ENCODE measurements around the gene PHLDB1.
A peak's percentile ranks its signal among the peaks of the same experiment; 100 is the strongest.

Gene PHLDB1

GRCh38 chr11:118622376-118623268 lies 15.2 kb downstream of the PHLDB1 start:
- DNase-seq: peak; percentile 94

DNA sequence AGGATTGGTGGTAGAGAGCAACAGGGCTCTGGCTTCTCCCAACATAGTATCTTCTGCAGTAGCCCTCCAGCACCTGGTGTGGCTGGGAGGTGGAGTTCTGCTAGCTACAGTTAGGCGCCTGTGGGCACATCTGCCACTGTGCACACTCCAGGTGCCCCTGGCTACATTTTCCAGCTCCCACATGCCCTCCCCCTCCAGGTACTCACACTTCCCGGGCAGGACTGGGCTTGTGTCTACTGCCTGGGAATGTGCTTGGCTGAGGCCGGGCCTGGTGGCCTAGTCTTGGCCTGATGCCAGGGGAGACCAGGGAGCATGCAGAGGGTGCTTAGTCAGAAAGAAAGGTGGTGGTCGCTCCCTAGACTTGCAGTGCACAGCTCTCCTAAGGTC lies 15.8 kb downstream of the PHLDB1 start:
- peak; percentile 92 for DNase-seq

GRCh38 chr11:118625036-118625690 lies 17.7 kb downstream of the PHLDB1 start:
- DNase-seq: no peak

- peak; percentile 38 for DNase-seq
These were observed 18.6 kb downstream of the PHLDB1 start for GRCh38 chr11:118625976-118626375.

DNA sequence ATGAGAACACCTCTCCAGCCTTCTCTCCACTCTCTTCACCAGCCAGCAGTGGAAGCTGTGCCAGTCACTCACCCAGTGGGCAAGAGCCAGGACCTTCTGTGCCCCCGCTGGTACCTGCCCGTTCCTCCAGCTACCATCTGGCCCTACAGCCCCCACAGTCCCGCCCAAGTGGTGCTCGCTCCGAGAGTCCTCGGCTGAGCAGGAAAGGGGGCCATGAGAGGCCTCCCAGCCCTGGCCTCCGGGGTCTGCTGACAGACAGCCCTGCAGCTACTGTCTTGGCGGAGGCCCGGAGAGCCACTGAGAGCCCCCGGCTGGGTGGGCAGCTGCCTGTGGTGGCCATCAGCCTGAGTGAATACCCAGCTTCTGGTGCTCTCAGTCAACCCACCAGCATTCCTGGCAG lies 20.2 kb downstream of the PHLDB1 start:
- no peak for DNase-seq

- no peak for DNase-seq
These were observed 20.6 kb downstream of the PHLDB1 start for GRCh38 chr11:118628031-118628430.

GRCh38 chr11:118628432-118628831 lies 21.0 kb downstream of the PHLDB1 start:
- DNase-seq: no peak

DNA sequence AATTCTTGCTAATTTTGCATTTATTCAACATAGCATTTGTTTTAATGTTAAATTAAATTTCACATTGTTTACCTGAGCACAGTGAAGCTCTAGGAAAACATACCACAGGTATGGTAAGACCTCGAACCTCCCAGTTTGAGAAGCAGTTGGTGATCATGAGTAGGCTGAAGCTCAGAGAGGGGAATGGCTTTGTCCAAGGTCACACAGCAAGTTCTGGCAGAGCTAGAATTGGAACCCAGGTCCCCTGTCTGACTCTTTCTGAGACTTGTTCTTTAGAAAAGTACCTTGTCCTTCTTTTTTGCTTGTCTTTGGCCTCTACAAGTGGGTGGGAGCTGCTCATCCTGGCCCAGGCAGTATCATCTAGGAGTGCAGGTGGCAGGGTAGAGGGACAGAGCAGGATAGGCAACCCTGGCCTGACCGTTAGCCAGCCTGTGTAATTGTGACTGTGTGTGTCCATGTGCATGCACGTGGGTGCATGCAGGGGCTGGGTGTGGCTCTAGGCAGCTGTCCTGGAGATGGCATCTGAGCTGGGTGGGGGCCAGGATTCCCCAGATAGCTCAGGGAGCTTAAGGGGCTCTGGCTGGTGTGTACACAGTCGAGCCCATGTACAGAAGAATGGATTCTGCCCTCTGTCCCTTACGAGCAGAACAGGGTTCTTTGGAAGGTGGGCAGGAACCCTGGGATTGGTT lies 21.6 kb downstream of the PHLDB1 start:
- no peak for DNase-seq

- DNase-seq: peak; percentile 42
These were observed 22.6 kb downstream of the PHLDB1 start for GRCh38 chr11:118629761-118630661.

GRCh38 chr11:118631142-118631909 lies 23.9 kb downstream of the PHLDB1 start:
- DNase-seq: no peak

GRCh38 chr11:118632577-118633318 lies 25.3 kb downstream of the PHLDB1 start:
- no peak for DNase-seq

- DNase-seq: no peak
These were observed 25.9 kb downstream of the PHLDB1 start for GRCh38 chr11:118633319-118633690.

GRCh38 chr11:118633979-118634378 lies 26.6 kb downstream of the PHLDB1 start:
- no peak for DNase-seq

DNA sequence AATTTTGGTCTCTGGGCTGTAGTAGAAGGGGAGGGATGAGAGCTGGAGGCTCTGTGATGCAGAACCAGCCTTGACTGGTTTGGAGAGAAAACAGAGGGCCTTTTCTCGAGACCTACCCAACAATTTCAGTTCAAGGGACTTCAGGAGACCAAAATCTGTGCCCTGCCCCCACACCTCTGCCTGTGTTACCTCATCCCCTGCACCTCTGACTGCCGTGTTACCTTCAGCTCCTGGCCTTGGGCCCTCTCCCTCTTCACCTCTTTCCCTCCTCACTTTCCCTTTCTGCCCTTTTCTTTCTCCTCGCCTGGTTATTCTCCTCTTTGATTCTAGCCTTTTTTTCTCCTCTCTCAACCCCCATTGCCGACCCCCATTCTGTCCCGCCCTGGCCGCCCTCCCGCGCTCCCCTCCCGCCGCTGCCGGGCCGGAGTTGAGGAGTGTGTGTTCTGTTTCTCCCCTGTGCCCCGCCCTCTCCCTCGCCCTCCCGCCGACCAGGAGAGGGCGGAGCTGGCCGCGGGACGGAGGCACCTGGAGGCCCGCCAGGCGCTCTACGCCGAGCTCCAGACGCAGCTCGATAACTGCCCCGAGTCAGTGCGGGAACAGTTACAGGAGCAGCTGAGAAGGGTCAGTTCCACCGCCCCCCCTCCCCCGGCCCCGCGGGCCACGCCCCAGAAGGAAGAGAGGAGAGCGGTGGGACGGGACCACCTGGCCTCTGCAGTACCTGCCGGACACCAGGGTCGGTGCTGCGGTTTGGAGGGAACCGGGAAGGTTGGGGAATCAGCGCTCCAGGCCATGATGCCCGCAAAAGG lies 27.2 kb downstream of the PHLDB1 start:
- peak; percentile 80 for DNase-seq

DNA sequence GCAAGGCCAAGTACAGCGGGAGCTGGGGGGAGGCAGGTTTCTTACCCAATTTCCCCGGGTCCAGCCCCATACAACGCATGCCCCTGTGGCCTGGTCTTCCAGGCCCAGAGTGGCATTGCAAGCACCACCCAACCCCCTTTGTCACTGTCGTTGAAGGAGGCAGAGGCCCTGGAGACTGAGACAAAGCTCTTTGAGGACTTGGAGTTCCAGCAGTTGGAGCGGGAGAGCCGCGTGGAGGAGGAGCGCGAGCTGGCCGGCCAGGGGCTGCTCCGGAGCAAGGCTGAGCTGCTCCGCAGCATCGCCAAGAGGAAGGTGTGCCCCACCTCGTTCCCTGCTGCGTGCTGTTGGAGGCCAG lies 27.8 kb downstream of the PHLDB1 start:
- DNase-seq: peak; percentile 72

DNA sequence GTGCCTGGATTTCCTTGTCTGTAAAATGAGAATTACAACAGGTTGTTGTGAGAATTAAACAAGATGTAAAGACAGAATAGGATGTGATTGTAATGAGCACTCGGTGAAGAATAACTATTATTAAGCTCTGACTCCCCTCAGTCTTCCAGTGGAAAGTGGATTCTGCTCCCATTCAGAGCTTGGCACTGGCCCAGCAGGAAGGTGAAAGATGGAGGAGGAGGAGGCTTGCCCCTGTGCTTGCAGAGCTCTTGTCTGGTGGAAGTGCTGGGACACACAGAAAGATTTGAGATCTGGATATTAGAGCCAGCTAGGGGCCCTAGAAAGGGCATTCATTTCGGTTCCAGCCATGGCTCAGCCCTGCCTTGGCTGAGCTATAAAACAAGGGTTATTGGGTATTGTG lies 28.2 kb downstream of the PHLDB1 start:
- peak; percentile 39 for DNase-seq

DNA sequence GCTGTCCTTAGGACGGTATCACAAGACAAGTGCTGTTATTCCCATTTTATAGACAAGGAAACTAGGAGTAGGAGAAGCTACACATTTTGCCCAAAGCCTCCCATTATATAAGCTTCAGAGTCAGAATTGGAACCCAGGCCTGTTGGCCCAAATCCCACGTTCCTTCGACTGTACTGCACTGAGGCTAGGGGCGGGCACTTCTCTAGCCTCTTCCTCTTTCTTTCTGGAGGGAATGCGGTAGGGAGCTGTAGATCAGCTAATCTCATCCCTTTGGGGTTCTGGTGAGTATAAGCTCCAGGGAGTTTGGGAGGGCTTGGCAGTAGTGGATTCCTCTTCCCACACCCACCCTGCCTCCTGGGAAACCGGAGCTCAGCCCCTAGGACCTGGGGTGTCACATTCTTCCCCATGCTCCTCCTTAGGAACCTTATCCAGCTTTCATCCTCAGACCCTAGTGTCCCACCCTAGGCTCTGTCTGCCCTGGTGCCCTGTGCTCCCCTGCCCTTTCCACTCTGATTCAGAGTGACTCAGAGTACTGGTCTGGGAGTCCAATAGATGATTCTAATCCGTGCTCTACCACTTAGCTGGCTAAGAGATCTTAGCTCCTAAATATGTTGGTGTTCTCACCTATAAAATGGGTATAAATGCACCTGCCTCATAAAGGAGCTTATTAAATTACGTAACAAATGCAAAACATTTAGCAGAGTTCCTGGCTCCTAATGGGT lies 29.3 kb downstream of the PHLDB1 start:
- DNase-seq: no peak

DNA sequence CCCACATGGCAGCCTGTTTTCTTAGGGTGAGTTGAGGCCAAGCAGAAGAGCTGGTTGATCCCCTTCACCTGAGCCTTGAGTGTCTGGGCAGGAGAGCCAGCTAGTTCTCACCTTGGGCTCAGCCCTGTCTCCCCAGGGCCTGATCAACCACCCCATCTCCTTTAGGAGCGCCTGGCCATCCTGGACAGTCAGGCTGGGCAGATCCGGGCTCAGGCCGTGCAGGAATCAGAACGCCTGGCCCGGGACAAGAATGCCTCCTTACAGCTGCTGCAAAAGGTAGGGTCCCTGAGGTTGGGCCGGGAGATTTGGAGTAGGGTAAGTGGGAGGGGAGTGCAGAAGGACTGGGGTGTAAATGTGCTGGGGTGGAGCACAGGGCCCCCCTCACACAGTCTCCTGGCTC lies 31.3 kb downstream of the PHLDB1 start:
- no peak for DNase-seq

GRCh38 chr11:118639899-118640298 lies 32.5 kb downstream of the PHLDB1 start:
- DNase-seq: no peak
